ENCODE results near the gene IL1RAPL2. TPM values are rescaled to one million over a fixed set of nuclear protein-coding genes. Genes with fewer than 3 reads are reported as not detected.
A peak's percentile ranks its signal among the peaks of the same experiment; 100 is the strongest.

IL1RAPL2 gene
- total and polyA plus RNA-seq, 2 of the 8 experiments (the other 6 are each of a cell fraction or from before 2014, with no cell fraction given), result 0.20 to 1.3 TPM

DNA sequence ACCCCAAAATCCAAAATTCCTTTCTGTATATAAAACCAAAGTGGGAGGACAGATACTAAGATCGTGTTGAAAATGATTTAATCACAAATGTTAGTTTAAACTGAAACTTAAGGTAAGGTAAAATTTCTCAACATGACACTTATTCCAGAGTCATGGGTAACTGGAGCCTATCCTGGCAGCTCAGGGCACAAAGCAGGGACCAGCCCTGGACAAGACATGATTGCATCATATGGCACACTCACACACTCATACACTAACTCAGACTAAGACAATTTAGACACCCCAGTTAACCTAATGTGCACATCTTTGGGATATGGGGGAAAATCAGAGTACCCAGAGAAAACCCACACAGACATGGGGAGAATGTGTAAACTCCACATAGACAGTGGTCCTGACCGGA lies 898.6 kb downstream of the IL1RAPL2 start:
- H3K56ac ChIP-seq (replicated peaks; ENCODE audit: insufficient read length, low read depth, low read length), result no peak overlapping the region
- H2AFZ ChIP-seq (ENCODE audit: low read length), result no peak overlapping the region
- H4K5ac ChIP-seq (ENCODE audit: insufficient read length, low read depth, low read length), result no peak overlapping the region
- FAIRE-seq, result peak; percentile 39
- no peak overlapping the region for H3K9ac ChIP-seq (replicated peaks in 1 of 4; ENCODE audit: extremely low read depth in 1 of 4, low read depth in 3 of 4, low read length in 3 of 4)
- H3K27ac ChIP-seq (ENCODE audit: low read depth, low read length), result no peak overlapping the region
- CTCF ChIA-PET (ENCODE audit: partially characterized antibody), result no interaction called here
- no peaks in the 10 kb centered on the region for H3K27me3 ChIP-seq (replicated peaks in 1 of 4; ENCODE audit: control insufficient read depth in 3 of 4, extremely low read depth in 1 of 4, insufficient read depth in 3 of 4, low read length in 3 of 4)
- no peaks in the 10 kb centered on the region for H3K79me1 ChIP-seq (ENCODE audit: low read depth, low read length)
- no peak overlapping the region for H2AK5ac ChIP-seq (ENCODE audit: low read depth, low read length)
- H4K20me1 ChIP-seq (replicated peaks in 1 of 2; ENCODE audit: control insufficient read depth in 1 of 2, insufficient read depth in 2 of 2, low read length in 2 of 2), result no peaks in the 10 kb centered on the region
- H4K91ac ChIP-seq (replicated peaks; ENCODE audit: insufficient read length, low read length), result no peak overlapping the region
- no peak overlapping the region for H2BK20ac ChIP-seq (ENCODE audit: low read length)
- H2BK15ac ChIP-seq (ENCODE audit: low read length), result no peak overlapping the region
- POLR2A ChIA-PET (ENCODE audit: partially characterized antibody), result no interaction called here
- DNase-seq (ENCODE audit: low read depth in 1 of 2, low spot score in 2 of 2), result no peak
- WGBS, 2 experiments (ENCODE audit: extremely low coverage in 1 of 2, insufficient coverage in 1 of 2, insufficient read length in 1 of 2, insufficient replicate concordance in 2 of 2, low coverage in 1 of 2, low lambda C conversion rate in 2 of 2, missing lambda C conversion rate in 1 of 2), result 96% methylated on average over 2 of the region's 2 CpGs; no CpG with 5 or more reads in 1 of the 2 experiments
- no peak overlapping the region for H3K4me2 ChIP-seq (ENCODE audit: insufficient read depth in 1 of 2, low read depth in 2 of 2, low read length in 2 of 2)
- no peaks in the 10 kb centered on the region for H3K9me3 ChIP-seq (ENCODE audit: insufficient read depth in 2 of 2, low read depth in 1 of 2, low read length in 1 of 2)
- H3K4me1 ChIP-seq (replicated peaks in 1 of 4; ENCODE audit: control insufficient read depth in 3 of 4, insufficient read depth in 4 of 4, low read length in 3 of 4), result no peaks in the 10 kb centered on the region
- no peaks in the 10 kb centered on the region for H3K36me3 ChIP-seq (ENCODE audit: control insufficient read depth in 2 of 4, insufficient read depth in 4 of 4, low read length in 3 of 4)
- no peak overlapping the region for H3K18ac ChIP-seq (ENCODE audit: extremely low read depth, low read length)
- no peaks in the 10 kb centered on the region for H3K23me2 ChIP-seq (ENCODE audit: low read depth, low read length)
- no peak overlapping the region for H2BK120ac ChIP-seq (replicated peaks; ENCODE audit: low read depth, low read length)
- H3K4me3 ChIP-seq (ENCODE audit: extremely low read depth in 1 of 4, insufficient read depth in 2 of 4, low read depth in 3 of 4, low read length in 4 of 4), result no peak overlapping the region
- H4K8ac ChIP-seq (ENCODE audit: extremely low read depth, insufficient read depth, low read length), result no peak overlapping the region
- no peak overlapping the region for H3K14ac ChIP-seq (ENCODE audit: insufficient read length)
- no peak overlapping the region for H2BK12ac ChIP-seq (ENCODE audit: low read depth, low read length)
- H2BK5ac ChIP-seq (ENCODE audit: low read depth, low read length), result no peak overlapping the region
- no peak overlapping the region for H3K4ac ChIP-seq (replicated peaks; ENCODE audit: insufficient read length, low read depth, low read length)
- no peaks in the 10 kb centered on the region for H3K79me2 ChIP-seq (ENCODE audit: control insufficient read depth in 1 of 2, insufficient read depth in 2 of 2, low read length in 2 of 2)
- H3K23ac ChIP-seq (ENCODE audit: insufficient read length), result no peak overlapping the region
- no peak for TF ChIP-seq NANOG (IDR thresholded peaks at IDR 0.05; ENCODE audit: insufficient read depth, low read depth, low read length, poor library complexity, severe bottlenecking)

All from H1 (cell line).